Measurements from ENCODE around the gene FIZ1. TPM values are rescaled to one million over a fixed set of nuclear protein-coding genes. Genes with fewer than 3 reads are reported as not detected.

Gene FIZ1
- total RNA-seq, 1 donor from 2014 or later: 8.4 TPM

DNA sequence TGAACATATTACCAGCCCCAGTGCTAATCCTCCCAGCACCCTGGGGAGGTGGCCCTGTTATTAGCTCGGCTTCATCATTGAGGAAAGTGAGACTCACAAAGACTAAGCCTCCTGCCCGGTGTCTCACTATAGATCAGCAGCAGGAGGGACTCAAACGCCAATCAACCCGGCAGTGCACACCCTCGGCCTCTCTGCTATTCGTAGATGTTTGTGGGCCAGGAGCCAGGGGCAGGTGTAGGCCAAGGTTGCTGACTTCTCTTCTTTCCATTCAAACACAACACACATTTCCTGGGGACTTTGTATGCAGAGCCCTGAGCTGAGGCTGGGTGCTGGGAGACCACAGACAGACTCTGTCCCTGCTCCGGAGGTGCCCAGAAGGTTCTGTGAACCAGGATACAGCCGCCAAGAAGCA is 44.6 kb downstream of the FIZ1 start:
- H3K36me3 ChIP-seq (ENCODE audit: control insufficient read depth, insufficient read depth, low read length): no peaks in the 10 kb centered on the region
- no peak overlapping the region for H3K4me3 ChIP-seq (ENCODE audit: low read depth, low read length)
- H3K27me3 ChIP-seq (ENCODE audit: control insufficient read depth, insufficient read depth, low read length): no peaks in the 10 kb centered on the region
- DNase-seq (ENCODE audit: low read depth): no peak
- TF ChIP-seq CTCF (IDR thresholded peaks at IDR 0.05; ENCODE audit: insufficient read depth, low read length, poor library complexity, severe bottlenecking): no peak

GRCh38 chr19:55554302-55554701 is 45.0 kb downstream of the FIZ1 start:
- no peak for TF ChIP-seq CTCF (IDR thresholded peaks at IDR 0.05; ENCODE audit: insufficient read depth, low read length, poor library complexity, severe bottlenecking)
- H3K27me3 ChIP-seq (ENCODE audit: control insufficient read depth, insufficient read depth, low read length): no peaks in the 10 kb centered on the region
- no peak for DNase-seq (ENCODE audit: low read depth)
- H3K36me3 ChIP-seq (ENCODE audit: control insufficient read depth, insufficient read depth, low read length): no peaks in the 10 kb centered on the region
- H3K4me3 ChIP-seq (ENCODE audit: low read depth, low read length): no peak overlapping the region

DNA sequence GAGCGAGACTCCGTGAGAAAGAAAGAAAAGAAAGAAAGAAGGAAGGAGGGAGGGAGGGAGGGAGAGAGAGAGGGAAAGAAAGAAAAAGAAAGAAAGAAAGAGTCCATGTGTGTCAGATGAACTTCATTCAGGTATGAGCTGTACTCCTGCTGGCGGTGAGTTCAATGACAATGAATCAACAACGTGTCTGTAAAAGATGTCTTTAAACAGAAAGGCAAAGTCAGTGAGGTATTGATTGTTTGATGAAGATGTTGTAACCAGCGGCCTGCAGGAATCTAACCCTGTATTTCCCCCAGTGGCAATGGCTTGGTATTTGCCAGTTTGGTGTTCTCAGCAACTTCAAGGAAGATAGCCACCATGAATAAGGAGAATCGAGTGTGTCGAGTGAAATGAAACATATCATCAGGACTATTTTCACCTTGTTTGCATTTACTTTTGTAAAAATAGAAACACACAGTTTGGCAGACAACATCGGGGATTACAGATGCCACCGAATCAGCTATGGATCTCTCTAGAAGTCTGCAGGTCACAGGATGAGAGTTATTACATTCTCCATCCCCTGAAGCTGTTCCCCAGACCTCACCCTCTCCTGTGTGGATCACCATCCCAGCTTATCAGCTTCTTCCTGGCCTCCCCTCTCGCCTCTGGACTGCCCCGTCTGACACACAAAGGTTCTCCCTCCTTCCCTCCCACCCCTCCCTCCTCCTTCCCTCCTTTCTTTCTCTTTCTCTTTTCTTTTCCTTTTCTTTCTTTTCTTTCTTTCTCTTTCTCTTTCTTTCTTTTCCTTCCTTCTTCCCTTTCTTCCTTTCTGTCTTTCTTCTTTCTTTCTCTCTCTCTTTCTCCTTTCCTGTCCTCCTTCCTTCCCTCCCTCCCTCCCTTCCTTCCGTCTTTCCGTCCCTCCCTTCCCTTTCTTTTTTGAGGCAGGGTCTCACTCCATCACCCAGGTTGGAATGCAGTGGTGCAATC is 45.8 kb downstream of the FIZ1 start:
- Histone ChIP-seq H3K27me3 (ENCODE audit: control insufficient read depth, insufficient read depth, low read length) (no peaks in the 10 kb centered on the region), H3K4me3 (ENCODE audit: low read depth, low read length) (no peak overlapping the region), H3K36me3 (ENCODE audit: control insufficient read depth, insufficient read depth, low read length) (no peaks in the 10 kb centered on the region)
- TF ChIP-seq CTCF (IDR thresholded peaks at IDR 0.05; ENCODE audit: insufficient read depth, low read length, poor library complexity, severe bottlenecking): no peak
- no peak for DNase-seq (ENCODE audit: low read depth)

DNA sequence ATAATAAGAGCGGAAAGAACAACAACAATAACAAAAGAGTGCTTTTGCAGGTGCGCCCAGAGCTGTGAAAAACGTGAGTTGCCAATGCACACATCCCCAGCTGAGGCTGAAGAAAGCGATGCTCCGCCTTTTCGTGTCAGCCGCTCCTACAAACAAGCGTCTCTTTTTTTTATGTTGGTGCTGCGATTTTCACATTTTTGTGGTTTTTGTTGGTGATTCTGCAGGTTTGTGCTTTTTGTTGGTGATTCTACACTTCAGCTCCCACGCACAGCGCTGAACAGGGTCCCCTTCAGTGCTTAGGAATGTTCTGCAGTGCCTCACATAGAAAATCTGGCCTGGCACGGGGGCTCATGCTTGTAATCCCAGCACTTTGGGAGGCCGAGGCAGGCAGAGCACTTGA is 46.7 kb downstream of the FIZ1 start:
- Histone ChIP-seq H3K27me3 (ENCODE audit: control insufficient read depth, insufficient read depth, low read length) (no peaks in the 10 kb centered on the region), H3K36me3 (ENCODE audit: control insufficient read depth, insufficient read depth, low read length) (no peaks in the 10 kb centered on the region), H3K4me3 (ENCODE audit: low read depth, low read length) (no peak overlapping the region)
- TF ChIP-seq CTCF (IDR thresholded peaks at IDR 0.05; ENCODE audit: insufficient read depth, low read length, poor library complexity, severe bottlenecking): no peak
- peak; percentile 68 for DNase-seq (ENCODE audit: low read depth)

- no peak overlapping the region for H3K4me3 ChIP-seq (ENCODE audit: low read depth, low read length)
- no peak for DNase-seq (ENCODE audit: low read depth)
- no peaks in the 10 kb centered on the region for H3K36me3 ChIP-seq (ENCODE audit: control insufficient read depth, insufficient read depth, low read length)
- no peaks in the 10 kb centered on the region for H3K27me3 ChIP-seq (ENCODE audit: control insufficient read depth, insufficient read depth, low read length)
- TF ChIP-seq CTCF (IDR thresholded peaks at IDR 0.05; ENCODE audit: insufficient read depth, low read length, poor library complexity, severe bottlenecking): no peak
These were observed 47.1 kb downstream of the FIZ1 start for GRCh38 chr19:55552206-55552605.

GRCh38 chr19:55550321-55550650 is 49.0 kb downstream of the FIZ1 start:
- DNase-seq (ENCODE audit: low read depth): no peak

More at GRCh38 chr19:55550321-55550650, 49.0 kb downstream of the FIZ1 start:
- Histone ChIP-seq H3K27me3 (ENCODE audit: control insufficient read depth, insufficient read depth, low read length) (no peaks in the 10 kb centered on the region), H3K36me3 (ENCODE audit: control insufficient read depth, insufficient read depth, low read length) (no peaks in the 10 kb centered on the region), H3K4me3 (ENCODE audit: low read depth, low read length) (no peak overlapping the region)
- no peak for TF ChIP-seq CTCF (IDR thresholded peaks at IDR 0.05; ENCODE audit: insufficient read depth, low read length, poor library complexity, severe bottlenecking)

All from kidney epithelial cell (primary cell).